ENCODE measurements around the gene SPOP. TPM values are rescaled to one million over a fixed set of nuclear protein-coding genes. Genes with fewer than 3 reads are reported as not detected.

Gene SPOP
- total RNA-seq, 4 donors from 2014 or later = 44.3 to 147 (median 99.0) TPM

DNA sequence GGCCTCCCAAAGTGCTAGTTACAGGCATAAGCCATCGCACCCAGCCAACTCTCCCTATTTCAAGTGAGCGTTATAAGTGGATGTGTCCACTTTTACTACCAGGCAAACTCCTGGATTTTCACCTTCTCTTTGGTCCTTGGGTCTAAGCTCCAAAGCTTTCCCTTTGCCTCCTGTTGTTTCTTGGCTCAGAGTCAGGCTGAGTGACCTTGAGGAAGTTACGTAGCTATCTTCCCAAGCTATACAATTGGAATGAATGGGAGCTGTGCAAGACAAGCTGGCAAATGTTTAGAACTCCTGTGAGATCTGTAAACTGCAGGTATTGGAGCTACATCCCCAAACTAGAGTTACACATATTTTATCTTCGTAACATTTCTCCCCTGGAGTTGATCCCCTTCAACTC is 81.9 kb downstream of the SPOP start:
- Histone ChIP-seq H3K36me3 (no peaks in the 10 kb centered on the region), H3K4me3 (no peak overlapping the region), H3K4me1 (no peaks in the 10 kb centered on the region), H3K27ac (no peak overlapping the region), H3K9me3 (no peaks in the 10 kb centered on the region), H3K27me3 (no peaks in the 10 kb centered on the region)
- DNase-seq = no peak
- intact Hi-C loops (cut with DNase I; ENCODE audit: low total_unique reads) = no loop called here
- TF ChIP-seq, protein P1, sequence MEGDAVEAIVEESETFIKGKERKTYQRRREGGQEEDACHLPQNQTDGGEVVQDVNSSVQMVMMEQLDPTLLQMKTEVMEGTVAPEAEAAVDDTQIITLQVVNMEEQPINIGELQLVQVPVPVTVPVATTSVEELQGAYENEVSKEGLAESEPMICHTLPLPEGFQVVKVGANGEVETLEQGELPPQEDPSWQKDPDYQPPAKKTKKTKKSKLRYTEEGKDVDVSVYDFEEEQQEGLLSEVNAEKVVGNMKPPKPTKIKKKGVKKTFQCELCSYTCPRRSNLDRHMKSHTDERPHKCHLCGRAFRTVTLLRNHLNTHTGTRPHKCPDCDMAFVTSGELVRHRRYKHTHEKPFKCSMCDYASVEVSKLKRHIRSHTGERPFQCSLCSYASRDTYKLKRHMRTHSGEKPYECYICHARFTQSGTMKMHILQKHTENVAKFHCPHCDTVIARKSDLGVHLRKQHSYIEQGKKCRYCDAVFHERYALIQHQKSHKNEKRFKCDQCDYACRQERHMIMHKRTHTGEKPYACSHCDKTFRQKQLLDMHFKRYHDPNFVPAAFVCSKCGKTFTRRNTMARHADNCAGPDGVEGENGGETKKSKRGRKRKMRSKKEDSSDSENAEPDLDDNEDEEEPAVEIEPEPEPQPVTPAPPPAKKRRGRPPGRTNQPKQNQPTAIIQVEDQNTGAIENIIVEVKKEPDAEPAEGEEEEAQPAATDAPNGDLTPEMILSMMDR (IDR thresholded peaks at IDR 0.05) = no peak
- TF ChIP-seq POLR2A (IDR thresholded peaks at IDR 0.05) = no peak

DNA sequence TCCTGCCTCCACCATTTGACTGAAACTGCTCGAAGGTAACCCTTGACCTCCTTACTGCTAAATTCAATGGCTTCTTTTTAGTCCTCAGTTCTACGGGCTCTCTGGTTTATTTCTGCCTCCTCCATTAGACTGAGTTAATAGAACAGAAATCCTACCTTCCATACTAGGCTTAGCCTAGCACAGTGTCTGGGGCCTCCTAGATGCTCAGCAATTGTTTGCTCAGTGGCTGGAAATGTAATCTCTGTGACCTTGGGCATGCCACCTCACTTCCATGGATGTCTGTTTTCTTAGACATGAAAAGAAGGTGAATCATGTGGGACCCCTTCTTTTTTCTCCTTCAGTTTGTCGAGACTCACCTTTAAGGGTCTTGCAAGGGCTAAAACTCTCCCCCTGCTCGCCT is 82.6 kb downstream of the SPOP start:
- TF ChIP-seq, protein P1 (IDR thresholded peaks at IDR 0.05) = no peak
- no peak for TF ChIP-seq POLR2A (IDR thresholded peaks at IDR 0.05)
- Histone ChIP-seq H3K36me3 (no peaks in the 10 kb centered on the region), H3K9me3 (no peaks in the 10 kb centered on the region), H3K4me1 (no peaks in the 10 kb centered on the region), H3K27me3 (no peaks in the 10 kb centered on the region), H3K27ac (no peak overlapping the region), H3K4me3 (no peak overlapping the region)
- intact Hi-C loops (cut with DNase I; ENCODE audit: low total_unique reads) = no loop called here
- DNase-seq = no peak

DNA sequence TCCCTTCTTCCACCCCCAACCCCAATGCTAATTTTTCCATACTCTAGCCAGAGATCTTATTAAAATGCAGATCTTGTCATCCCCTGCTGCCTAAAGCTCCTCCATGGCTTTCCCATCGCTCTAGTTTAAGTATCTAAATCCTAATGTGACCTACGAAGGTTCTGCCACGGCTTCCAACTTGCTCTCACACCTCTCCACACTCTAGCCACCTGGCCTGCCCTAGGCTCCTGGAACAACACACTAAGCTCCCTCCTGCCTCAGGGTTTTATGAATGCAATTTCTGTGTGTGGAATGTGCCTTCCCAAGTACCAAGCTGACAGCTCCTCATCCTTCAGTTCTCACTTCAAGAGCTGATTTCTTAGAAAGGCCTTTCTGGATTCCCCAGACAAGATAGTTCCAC is 85.6 kb downstream of the SPOP start:
- H3K27ac ChIP-seq = no peak overlapping the region
- H3K4me1 ChIP-seq = no peaks in the 10 kb centered on the region
- TF ChIP-seq, protein P1 (IDR thresholded peaks at IDR 0.05) = no peak
- TF ChIP-seq POLR2A (IDR thresholded peaks at IDR 0.05) = no peak
- no peaks in the 10 kb centered on the region for H3K27me3 ChIP-seq
- DNase-seq = no peak
- no peaks in the 10 kb centered on the region for H3K9me3 ChIP-seq
- intact Hi-C loops (cut with DNase I; ENCODE audit: low total_unique reads) = no loop called here
- no peaks in the 10 kb centered on the region for H3K36me3 ChIP-seq
- H3K4me3 ChIP-seq = no peak overlapping the region

DNA sequence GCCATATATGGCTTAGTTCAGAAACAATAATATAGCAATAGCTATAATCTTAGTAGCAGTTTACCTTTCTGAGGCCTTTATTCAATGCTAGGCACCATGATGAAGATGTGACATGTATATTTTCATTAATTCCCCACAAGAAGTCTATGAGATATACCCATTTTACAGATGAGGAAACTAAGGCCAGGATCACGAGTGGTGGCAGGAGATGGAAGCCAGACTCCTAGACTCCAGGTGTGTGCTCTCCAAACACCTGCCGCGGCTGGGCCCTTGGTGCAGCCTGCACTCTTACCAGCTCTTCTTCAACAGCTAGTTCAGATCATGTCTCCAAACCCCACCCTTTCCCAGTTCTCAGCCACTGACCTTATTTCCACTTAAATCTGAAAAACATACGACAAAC is 87.0 kb downstream of the SPOP start:
- H3K27me3 ChIP-seq = no peaks in the 10 kb centered on the region
- H3K4me1 ChIP-seq = no peaks in the 10 kb centered on the region
- no peaks in the 10 kb centered on the region for H3K9me3 ChIP-seq
- no peaks in the 10 kb centered on the region for H3K36me3 ChIP-seq
- no peak for DNase-seq
- intact Hi-C loops (cut with DNase I; ENCODE audit: low total_unique reads) = no loop called here
- TF ChIP-seq, protein P1 (IDR thresholded peaks at IDR 0.05) = no peak
- no peak for TF ChIP-seq POLR2A (IDR thresholded peaks at IDR 0.05)
- no peak overlapping the region for H3K4me3 ChIP-seq
- H3K27ac ChIP-seq = no peak overlapping the region

DNA sequence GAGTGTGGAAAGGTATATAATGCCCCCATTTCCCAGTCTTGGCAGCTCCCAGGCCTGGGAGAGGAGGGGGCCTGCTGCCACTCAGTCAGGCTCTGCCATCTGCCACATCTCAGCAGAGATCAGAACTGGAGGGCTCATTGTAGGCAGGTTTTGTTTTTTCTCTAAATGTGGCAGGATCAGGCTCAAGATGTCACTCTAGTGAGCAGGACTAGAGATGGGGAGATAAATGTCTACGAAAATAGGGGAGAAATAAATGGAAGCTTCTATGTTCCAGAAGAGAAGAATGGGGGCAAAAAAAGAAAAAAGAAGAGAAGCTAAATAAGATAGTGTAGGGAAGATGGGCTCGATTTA is 88.3 kb downstream of the SPOP start:
- Histone ChIP-seq H3K27me3 (no peaks in the 10 kb centered on the region), H3K27ac (no peak overlapping the region), H3K9me3 (no peaks in the 10 kb centered on the region), H3K36me3 (no peaks in the 10 kb centered on the region), H3K4me1 (no peaks in the 10 kb centered on the region), H3K4me3 (no peak overlapping the region)
- no peak for DNase-seq
- intact Hi-C loops (cut with DNase I; ENCODE audit: low total_unique reads) = no loop called here
- no peak for TF ChIP-seq POLR2A (IDR thresholded peaks at IDR 0.05)
- TF ChIP-seq, protein P1 (IDR thresholded peaks at IDR 0.05) = no peak
